GM12801 (cell line): ENCODE results near the gene SLC16A11.

Experiments used
- TF ChIP-seq, protein P1 (sequence below): IDR thresholded peaks from one replicate; pipeline ENCODE4 v1.5.1; 2011; ENCODE audit warnings: control low read depth; ENCODE audit not compliant: insufficient read length; ENCODE audit errors: extremely low read depth

The SLC16A11 gene

GRCh38 chr17:7014261-7014994 lies 29.5 kb downstream of the SLC16A11 start:
- TF ChIP-seq, protein P1, sequence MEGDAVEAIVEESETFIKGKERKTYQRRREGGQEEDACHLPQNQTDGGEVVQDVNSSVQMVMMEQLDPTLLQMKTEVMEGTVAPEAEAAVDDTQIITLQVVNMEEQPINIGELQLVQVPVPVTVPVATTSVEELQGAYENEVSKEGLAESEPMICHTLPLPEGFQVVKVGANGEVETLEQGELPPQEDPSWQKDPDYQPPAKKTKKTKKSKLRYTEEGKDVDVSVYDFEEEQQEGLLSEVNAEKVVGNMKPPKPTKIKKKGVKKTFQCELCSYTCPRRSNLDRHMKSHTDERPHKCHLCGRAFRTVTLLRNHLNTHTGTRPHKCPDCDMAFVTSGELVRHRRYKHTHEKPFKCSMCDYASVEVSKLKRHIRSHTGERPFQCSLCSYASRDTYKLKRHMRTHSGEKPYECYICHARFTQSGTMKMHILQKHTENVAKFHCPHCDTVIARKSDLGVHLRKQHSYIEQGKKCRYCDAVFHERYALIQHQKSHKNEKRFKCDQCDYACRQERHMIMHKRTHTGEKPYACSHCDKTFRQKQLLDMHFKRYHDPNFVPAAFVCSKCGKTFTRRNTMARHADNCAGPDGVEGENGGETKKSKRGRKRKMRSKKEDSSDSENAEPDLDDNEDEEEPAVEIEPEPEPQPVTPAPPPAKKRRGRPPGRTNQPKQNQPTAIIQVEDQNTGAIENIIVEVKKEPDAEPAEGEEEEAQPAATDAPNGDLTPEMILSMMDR: no peak

DNA sequence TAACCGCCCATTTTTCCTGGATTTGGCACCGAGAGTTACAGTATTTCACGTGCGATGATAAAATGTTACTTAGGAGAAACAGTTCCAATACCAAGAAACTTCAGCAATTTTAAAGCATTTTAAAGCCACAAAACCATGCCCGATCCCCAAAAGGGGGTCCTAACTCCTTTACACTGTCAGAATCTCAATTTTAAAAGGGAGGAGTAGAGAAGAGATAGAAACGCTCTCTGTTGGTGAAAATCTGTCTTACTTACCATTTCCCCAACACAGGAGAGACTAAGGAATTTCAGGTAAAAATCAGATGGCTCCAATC lies 32.0 kb downstream of the SLC16A11 start:
- TF ChIP-seq, protein P1: no peak

GRCh38 chr17:7011415-7011814 lies 32.5 kb downstream of the SLC16A11 start:
- TF ChIP-seq, protein P1: no peak

DNA sequence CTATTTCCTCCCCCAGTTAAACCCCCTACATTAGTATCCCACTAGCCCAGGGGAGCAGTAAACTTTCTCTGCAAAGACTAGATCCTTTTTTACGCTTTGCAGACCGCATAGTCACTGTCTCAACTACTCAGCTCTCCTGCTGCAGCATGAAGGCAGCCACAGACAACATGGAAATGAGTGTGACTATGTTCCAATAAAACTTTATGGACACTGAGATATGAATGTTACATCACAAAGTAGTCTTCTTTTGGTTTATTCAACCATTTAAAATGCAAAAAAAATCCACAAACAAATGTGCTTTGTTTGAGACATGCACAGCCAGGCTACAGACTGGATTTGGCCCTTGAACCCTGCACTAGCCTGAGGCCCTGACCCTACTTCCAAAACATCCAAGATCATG lies 33.4 kb downstream of the SLC16A11 start:
- TF ChIP-seq, protein P1: no peak

DNA sequence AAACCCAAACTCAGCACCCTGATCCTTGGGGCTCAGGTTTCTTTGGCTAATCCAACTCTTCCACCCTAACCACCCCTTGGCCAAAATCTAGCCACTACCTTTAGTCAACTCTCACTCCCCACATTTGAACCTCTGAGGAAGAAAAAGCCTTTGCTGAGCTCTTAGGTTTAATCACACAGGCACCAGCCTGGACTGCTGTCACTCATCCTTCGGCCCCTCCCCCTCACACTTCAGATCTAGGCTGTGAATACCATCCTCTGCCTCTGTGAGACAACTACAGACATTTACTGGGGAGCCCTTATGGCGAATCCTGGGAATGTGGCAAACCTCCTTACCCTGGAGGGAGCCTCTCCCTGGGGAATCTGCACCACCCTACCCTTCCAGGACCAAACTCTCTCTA lies 36.7 kb downstream of the SLC16A11 start:
- TF ChIP-seq, protein P1: no peak

GRCh38 chr17:7005716-7006115 lies 38.2 kb downstream of the SLC16A11 start:
- TF ChIP-seq, protein P1: no peak

DNA sequence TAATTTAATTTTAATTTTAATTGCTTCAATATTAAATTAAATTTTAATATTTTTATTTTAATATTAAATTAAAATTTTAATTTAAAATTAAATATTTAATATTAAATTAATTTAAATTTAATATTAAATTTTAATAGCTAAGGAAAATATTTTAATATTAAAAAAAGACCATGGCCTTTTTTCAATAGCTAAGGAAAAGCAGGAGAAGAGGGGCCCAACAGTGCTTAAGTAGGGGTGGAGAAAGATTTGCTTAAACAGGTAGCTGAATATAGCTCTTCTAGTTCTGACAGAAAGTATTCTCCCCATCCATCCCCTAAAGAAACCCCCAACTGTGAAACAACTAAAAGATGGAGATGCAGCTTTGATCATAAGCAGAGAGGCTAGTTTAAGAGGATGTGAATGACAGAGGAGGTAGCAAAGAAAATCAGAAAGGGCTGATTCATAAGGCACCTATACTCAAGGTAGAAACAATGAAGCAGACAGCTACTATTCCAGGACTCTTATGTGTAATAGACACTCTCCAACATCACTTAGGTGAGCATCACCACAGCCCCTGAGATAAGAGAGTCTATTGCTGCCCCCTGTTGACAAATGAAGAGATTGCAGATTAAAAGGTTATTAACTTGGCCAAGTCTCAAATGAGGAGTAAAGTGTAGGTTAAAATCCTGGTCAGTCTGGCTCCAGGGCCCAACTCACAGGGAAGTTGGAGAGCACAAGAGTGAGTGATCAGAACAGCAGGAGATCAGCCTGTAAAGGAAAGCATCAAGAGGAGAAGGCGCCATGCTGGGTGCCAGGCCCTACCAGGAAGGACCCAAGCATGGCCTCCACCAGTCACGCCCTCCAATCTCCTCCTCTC lies 39.3 kb downstream of the SLC16A11 start:
- TF ChIP-seq, protein P1: no peak
